GM12875 (cell line): Measurements from ENCODE around the gene DNM3.
"Not testable (repeated sequence)": the region's sequence is repeated elsewhere in the genome, so short reads cannot be mapped to it uniquely, and the experiment has no call there.

Experiments
- H3K4me3 ChIP-seq: one replicate; pipeline ENCODE4 v1.5.1; 2011; ENCODE audit warnings: low read depth, low read length, control low read depth
- TF ChIP-seq, protein P1 (sequence below): IDR thresholded peaks from 2 replicates; pipeline ENCODE4 v1.5.1; 2011; ENCODE audit warnings: low read depth, mild to moderate bottlenecking, control low read depth, inconsistent platforms, low read length, moderate library complexity, borderline replicate concordance; ENCODE audit not compliant: insufficient read depth

The DNM3 gene

DNA sequence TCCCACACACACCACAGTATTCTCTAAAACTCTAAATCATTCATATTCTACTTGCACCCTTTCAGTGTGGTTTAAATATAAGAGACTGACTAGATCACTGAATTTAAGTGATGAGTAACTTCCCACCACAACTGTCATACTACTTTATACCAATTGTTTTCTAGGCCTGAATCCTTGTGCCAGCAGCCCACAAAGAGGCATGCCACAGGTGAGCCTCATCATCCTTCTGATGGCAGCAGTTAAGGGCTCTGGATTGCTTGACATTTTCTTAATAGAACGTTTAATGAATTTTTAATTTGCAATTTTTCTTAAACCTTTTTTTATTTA lies 588.8 kb downstream of the DNM3 start:
- TF ChIP-seq, protein P1, sequence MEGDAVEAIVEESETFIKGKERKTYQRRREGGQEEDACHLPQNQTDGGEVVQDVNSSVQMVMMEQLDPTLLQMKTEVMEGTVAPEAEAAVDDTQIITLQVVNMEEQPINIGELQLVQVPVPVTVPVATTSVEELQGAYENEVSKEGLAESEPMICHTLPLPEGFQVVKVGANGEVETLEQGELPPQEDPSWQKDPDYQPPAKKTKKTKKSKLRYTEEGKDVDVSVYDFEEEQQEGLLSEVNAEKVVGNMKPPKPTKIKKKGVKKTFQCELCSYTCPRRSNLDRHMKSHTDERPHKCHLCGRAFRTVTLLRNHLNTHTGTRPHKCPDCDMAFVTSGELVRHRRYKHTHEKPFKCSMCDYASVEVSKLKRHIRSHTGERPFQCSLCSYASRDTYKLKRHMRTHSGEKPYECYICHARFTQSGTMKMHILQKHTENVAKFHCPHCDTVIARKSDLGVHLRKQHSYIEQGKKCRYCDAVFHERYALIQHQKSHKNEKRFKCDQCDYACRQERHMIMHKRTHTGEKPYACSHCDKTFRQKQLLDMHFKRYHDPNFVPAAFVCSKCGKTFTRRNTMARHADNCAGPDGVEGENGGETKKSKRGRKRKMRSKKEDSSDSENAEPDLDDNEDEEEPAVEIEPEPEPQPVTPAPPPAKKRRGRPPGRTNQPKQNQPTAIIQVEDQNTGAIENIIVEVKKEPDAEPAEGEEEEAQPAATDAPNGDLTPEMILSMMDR: no peak

DNA sequence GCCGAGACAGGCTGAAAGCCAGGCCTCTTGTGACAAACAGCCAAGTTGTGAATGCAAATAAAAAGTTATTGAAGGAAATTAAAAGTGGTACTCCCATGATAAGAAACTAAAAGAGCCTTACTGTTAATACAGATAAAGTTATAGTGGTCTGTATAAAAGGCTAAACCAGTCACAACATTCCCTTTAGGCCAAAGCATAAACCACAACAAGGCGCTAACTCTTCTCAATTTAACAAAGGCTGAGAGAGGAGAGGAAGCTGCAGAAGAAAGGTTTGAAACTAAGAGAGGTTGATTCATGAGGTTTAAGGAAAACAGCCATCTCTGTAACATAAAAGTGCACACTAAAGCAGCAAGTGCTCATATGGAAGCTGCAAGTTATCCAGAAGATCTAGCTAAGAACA lies 589.9 kb downstream of the DNM3 start:
- no peak overlapping the region for H3K4me3 ChIP-seq
- TF ChIP-seq, protein P1: no peak

More for the DNA sequence above, 588.8 kb downstream of the DNM3 start:
- no peak overlapping the region for H3K4me3 ChIP-seq

DNA sequence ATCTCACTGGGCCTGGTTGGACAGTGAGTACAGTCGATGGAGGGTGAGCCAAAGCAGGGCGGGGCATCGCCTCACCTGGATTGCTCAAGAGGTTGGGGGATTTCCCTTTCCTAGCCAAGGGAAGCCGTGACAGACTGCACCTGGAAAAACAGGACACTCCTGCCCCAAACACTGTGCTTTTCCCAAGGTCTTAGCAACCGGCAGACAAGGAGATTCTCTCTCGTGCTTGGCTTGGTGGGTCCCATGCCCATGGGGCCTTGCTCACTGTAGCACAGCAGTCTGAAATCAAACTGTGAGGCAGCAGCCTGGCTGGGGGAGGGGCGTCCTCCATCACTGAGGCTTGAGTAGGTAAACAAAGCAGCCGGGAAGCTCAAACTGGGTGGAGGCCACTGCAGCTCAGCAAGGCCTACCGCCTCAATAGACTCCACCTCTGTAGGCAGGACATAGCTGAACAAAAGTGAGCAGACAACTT lies 590.5 kb downstream of the DNM3 start:
- H3K4me3 ChIP-seq: no peak overlapping the region
- TF ChIP-seq, protein P1: no peak

DNA sequence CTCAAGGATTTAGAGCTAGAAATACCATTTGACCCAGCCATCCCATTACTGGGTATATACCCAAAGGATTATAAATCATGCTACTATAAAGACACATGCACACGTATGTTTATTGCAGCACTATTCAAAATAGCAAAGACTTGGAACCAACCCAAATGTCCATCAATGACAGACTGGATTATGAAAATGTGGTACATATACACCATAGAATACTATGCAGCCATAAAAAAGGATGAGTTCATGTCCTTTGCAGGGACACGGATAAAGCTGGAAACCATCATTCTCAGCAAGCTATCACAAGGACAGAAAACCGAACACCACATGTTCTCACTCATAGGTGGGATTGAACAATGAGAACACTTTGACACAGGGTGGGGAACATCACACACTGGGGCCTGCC lies 595.9 kb downstream of the DNM3 start:
- H3K4me3 ChIP-seq: not testable (repeated sequence)

DNA sequence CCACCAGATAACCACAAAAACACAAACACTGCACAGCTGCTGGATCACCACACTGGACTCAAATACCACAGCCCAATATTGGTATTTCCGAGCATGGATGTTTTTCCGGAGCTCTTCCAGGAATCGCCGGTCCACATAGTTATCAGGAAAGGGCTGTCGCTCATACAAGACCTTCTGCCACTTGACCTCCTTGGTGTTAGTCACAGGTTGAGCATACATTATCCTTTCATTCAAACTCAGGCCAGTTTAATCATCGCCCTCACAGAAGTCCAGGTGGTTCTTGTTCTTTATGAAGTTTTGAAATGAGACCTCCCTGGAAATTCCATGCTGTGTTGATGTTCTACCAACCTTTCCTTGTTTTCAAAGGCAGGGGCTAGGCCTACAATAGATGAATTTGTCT lies 601.1 kb downstream of the DNM3 start:
- TF ChIP-seq, protein P1: no peak
- no peak overlapping the region for H3K4me3 ChIP-seq

DNA sequence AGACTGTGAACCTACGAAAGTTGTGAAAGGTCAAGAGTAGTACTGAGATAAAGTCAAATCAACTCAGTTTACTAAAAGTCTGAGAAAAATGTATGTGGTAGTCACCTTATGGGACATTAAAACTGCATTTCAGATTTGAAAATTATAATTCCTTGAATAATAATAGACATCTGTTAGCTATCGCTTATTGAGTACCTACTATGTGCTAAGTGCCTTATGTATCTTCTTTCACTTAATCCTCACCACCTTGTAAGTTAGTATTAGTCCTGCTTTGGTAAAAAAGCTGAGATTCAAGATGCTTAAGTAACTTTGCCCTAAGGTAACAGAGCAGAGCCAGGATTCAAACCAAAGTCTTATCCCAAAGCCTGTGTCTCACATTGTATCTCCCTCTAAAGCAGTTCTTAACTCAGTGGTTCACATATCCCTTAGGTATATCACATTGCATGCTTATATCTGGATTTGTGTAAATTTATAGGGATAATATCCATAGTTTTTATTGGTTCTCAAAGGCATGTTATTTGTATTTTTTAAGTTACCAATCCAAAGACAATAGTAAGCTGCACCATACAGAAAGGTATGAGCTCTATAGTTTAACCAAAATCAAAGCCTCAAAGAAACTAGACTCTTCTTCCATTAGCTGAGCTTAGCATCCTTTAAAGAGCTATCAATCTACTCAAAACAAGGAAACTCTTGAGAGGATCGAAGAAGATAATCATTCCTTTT lies 601.7 kb downstream of the DNM3 start:
- H3K4me3 ChIP-seq: peak overlapping the region; percentile 76
- TF ChIP-seq, protein P1: no peak

DNA sequence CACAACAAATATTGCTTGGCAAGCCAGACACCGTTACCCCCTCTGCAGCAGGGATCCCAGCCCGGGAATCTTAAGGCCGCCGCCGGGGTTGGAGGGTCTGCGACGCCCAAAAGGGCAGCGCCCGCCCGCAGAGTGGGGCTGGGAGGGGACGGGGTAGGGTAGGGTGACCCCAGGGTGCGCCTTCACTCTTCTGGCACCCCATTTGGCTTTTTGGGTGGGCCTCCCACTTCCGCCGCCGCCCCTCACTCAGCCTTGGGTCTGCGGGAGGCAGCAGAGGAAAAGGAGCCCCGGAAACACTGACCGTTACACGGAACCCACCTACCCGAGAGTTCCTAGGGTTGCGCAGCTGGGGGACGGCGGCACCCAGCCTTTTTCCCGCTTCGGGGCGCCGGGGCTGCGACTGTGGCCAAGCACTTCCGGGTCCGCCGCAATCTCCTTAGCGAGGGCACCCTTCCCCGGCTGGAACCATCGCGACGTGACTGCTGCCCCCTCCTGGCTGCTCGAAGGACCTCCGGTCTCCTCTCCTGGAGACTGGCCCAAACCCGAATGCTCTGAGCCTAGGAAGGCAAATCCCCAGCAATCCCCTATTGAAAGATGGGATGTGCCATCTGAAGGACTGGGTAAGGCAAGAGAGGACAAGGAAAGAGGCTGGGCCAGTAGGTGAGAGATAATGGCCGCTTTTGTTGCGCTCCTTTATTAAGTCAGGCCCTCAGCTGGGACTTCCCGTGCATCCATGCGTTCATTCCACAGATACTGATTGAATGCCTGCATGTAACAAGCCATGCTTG lies 602.6 kb downstream of the DNM3 start, which contains the start of gene PIGC:
PIGC (minus strand) TSS at position 404 of the 788 bp plus-strand sequence. CDS start 1,447 bp downstream, outside the sequence.
- TF ChIP-seq, protein P1: peak; percentile 91

More for the DNA sequence above, 602.6 kb downstream of the DNM3 start, which contains the start of gene PIGC:
- H3K4me3 ChIP-seq: peak within 1 kb of the TSS; percentile 76
